H1 (cell line): ENCODE data around the gene CERT1. TPM values are rescaled to one million over a fixed set of nuclear protein-coding genes. Genes with fewer than 3 reads are reported as not detected.

Experiments used
- CTCF ChIA-PET: fragments of 300-600 bp; sonication (Branson Sonifier 250); formaldehyde crosslinking; loops from one replicate; lab custom pipeline; 2021; ENCODE audit not compliant: partially characterized antibody; lab: Charles Lee
- POLR2A ChIA-PET: fragments of 300-600 bp; sonication (Branson Sonifier 250); formaldehyde crosslinking; loops from one replicate; lab custom pipeline; 2021; ENCODE audit warnings: inconsistent platforms; ENCODE audit not compliant: partially characterized antibody; lab: Charles Lee
- DNase-seq, 2 experiments: peaks; one replicate each; pipeline versions ENCODE4 v3.0.0 to v3.0.0-alpha.2; 2010 to 2022; ENCODE audit warnings: low spot score in 2 of 2, low read depth in 1 of 2, mixed read lengths in 1 of 2
- FAIRE-seq: peaks from 2 replicates; lab custom pipeline; 2011; peaks lifted over from hg19 to GRCh38; lab: Jason Lieb, UNC
- H2AFZ ChIP-seq: 2 replicates; pipeline ENCODE4 v1.8.1; 2012; ENCODE audit warnings: low read length, inconsistent platforms
- H2AK5ac ChIP-seq: 2 replicates; pipeline ENCODE4 v1.6.1; 2013; ENCODE audit warnings: low read depth, low read length
- H2BK120ac ChIP-seq: replicated peaks from 2 replicates; pipeline ENCODE3; 2013; ENCODE audit warnings: low read depth, low read length, inconsistent platforms
- H2BK12ac ChIP-seq: 2 replicates; pipeline ENCODE4 v1.6.1; 2013; ENCODE audit warnings: low read depth, low read length
- H2BK15ac ChIP-seq: 2 replicates; pipeline ENCODE4 v1.6.1; 2013; ENCODE audit warnings: low read length
- H2BK20ac ChIP-seq: 2 replicates; pipeline ENCODE4 v1.6.1; 2013; ENCODE audit warnings: low read length
- H2BK5ac ChIP-seq: 2 replicates; pipeline ENCODE4 v1.6.1; 2013; ENCODE audit warnings: low read depth, low read length
- H3K14ac ChIP-seq: 2 replicates; pipeline ENCODE4 v1.6.1; 2013; ENCODE audit warnings: inconsistent platforms; ENCODE audit not compliant: insufficient read length
- H3K18ac ChIP-seq: 2 replicates; pipeline ENCODE4 v1.6.1; 2013; ENCODE audit warnings: low read length; ENCODE audit errors: extremely low read depth
- H3K23ac ChIP-seq: 2 replicates; pipeline ENCODE4 v1.6.1; 2013; ENCODE audit warnings: inconsistent platforms; ENCODE audit not compliant: insufficient read length
- H3K23me2 ChIP-seq: 2 replicates; pipeline ENCODE4 v1.6.1; 2013; ENCODE audit warnings: low read depth, low read length
- H3K27ac ChIP-seq: 2 replicates; pipeline ENCODE4 v1.6.1; 2011; ENCODE audit warnings: low read depth, low read length, inconsistent platforms
- H3K27me3 ChIP-seq, 4 experiments: replicated peaks in 1 of 4; 1 replicate in 1 of 4; 2 replicates in 3 of 4; pipeline versions ENCODE4 v1.6.1 to v1.8.1; 2011 to 2013; ENCODE audit warnings: low read length in 3 of 4, mild to moderate bottlenecking in 3 of 4, inconsistent platforms in 2 of 4, mixed read lengths in 2 of 4, moderate library complexity in 1 of 4; ENCODE audit not compliant: control insufficient read depth in 3 of 4, insufficient read depth in 3 of 4; ENCODE audit errors: extremely low read depth in 1 of 4
- H3K36me3 ChIP-seq, 4 experiments: 2 replicates each; pipeline versions ENCODE4 v1.6.1 to v1.8.1; 2011 to 2013; ENCODE audit warnings: mild to moderate bottlenecking in 4 of 4, low read length in 3 of 4, moderate library complexity in 2 of 4, control low read depth in 1 of 4, inconsistent platforms in 1 of 4; ENCODE audit not compliant: insufficient read depth in 4 of 4, control insufficient read depth in 2 of 4
- H3K4ac ChIP-seq: replicated peaks from 2 replicates; pipeline ENCODE3; 2013; ENCODE audit warnings: low read length, low read depth, mixed read lengths, inconsistent platforms; ENCODE audit not compliant: insufficient read length
- H3K4me1 ChIP-seq, 4 experiments: replicated peaks in 1 of 4; 1 replicate in 1 of 4; 2 replicates in 3 of 4; pipeline versions ENCODE4 v1.6.1 to v1.8.1; 2011 to 2013; ENCODE audit warnings: low read length in 3 of 4, inconsistent platforms in 2 of 4, mixed read lengths in 1 of 4; ENCODE audit not compliant: insufficient read depth in 4 of 4, control insufficient read depth in 3 of 4
- H3K4me2 ChIP-seq, 2 experiments: 2 replicates each; pipeline versions ENCODE4 v1.6.1 to v1.8.1; 2011 to 2013; ENCODE audit warnings: low read depth in 2 of 2, low read length in 2 of 2, control low read depth in 1 of 2, inconsistent platforms in 1 of 2, mild to moderate bottlenecking in 1 of 2; ENCODE audit not compliant: insufficient read depth in 1 of 2
- H3K4me3 ChIP-seq, 4 experiments: fragments of 200-600, 300-600 bp in 1 of 4; sonication (generic), shearing (Covaris generic), sonication (Bioruptor Twin) in 1 of 4; 2 replicates each; pipeline versions ENCODE4 v1.5.1 to v1.8.1; 2011 to 2016; ENCODE audit warnings: low read length in 4 of 4, low read depth in 3 of 4, control low read depth in 2 of 4, inconsistent platforms in 2 of 4, mild to moderate bottlenecking in 2 of 4, mixed read lengths in 1 of 4, moderate library complexity in 1 of 4; ENCODE audit not compliant: insufficient read depth in 2 of 4; ENCODE audit errors: extremely low read depth in 1 of 4
- H3K56ac ChIP-seq: replicated peaks from 2 replicates; pipeline ENCODE3; 2013; ENCODE audit warnings: low read depth, mild to moderate bottlenecking, mixed read lengths, low read length, inconsistent platforms; ENCODE audit not compliant: insufficient read length
- H3K79me1 ChIP-seq: 2 replicates; pipeline ENCODE4 v1.6.1; 2013; ENCODE audit warnings: low read depth, low read length, control low read depth
- H3K79me2 ChIP-seq, 2 experiments: 2 replicates each; pipeline versions ENCODE4 v1.6.1 to v1.8.1; 2012 to 2013; ENCODE audit warnings: low read length in 2 of 2, mild to moderate bottlenecking in 2 of 2, inconsistent platforms in 1 of 2; ENCODE audit not compliant: insufficient read depth in 2 of 2, control insufficient read depth in 1 of 2
- H3K9ac ChIP-seq, 4 experiments: replicated peaks in 1 of 4; 1 replicate in 1 of 4; 2 replicates in 3 of 4; pipeline versions ENCODE4 v1.6.1 to v1.8.1; 2011 to 2013; ENCODE audit warnings: low read depth in 3 of 4, low read length in 3 of 4, control low read depth in 2 of 4, mild to moderate bottlenecking in 2 of 4, moderate library complexity in 2 of 4, inconsistent platforms in 1 of 4; ENCODE audit errors: extremely low read depth in 1 of 4
- H3K9me3 ChIP-seq, 2 experiments: 2 replicates each; pipeline versions ENCODE4 v1.6.1 to v1.8.1; 2012 to 2013; ENCODE audit warnings: mild to moderate bottlenecking in 2 of 2, moderate library complexity in 2 of 2, control low read depth in 1 of 2, inconsistent platforms in 1 of 2, low read depth in 1 of 2, low read length in 1 of 2, mixed read lengths in 1 of 2; ENCODE audit not compliant: insufficient read depth in 2 of 2
- H4K20me1 ChIP-seq, 2 experiments: replicated peaks in 1 of 2; 2 replicates each; pipeline versions ENCODE3 to v1.8.1; 2011 to 2013; ENCODE audit warnings: inconsistent platforms in 2 of 2, low read length in 2 of 2, mild to moderate bottlenecking in 1 of 2; ENCODE audit not compliant: insufficient read depth in 2 of 2, control insufficient read depth in 1 of 2
- H4K5ac ChIP-seq: 2 replicates; pipeline ENCODE4 v1.6.1; 2013; ENCODE audit warnings: low read length, low read depth, mixed read lengths, inconsistent platforms; ENCODE audit not compliant: insufficient read length
- H4K8ac ChIP-seq: 2 replicates; pipeline ENCODE4 v1.8.0; 2013; ENCODE audit warnings: mild to moderate bottlenecking, moderate library complexity, low read length, inconsistent platforms; ENCODE audit not compliant: insufficient read depth; ENCODE audit errors: extremely low read depth
- H4K91ac ChIP-seq: replicated peaks from 2 replicates; pipeline ENCODE3; 2013; ENCODE audit warnings: low read length, mixed read lengths, inconsistent platforms; ENCODE audit not compliant: insufficient read length
- BACH1 ChIP-seq: IDR thresholded peaks from 2 replicates; pipeline ENCODE4 v1.6.1; 2012; ENCODE audit warnings: low read length, improper control_type of control experiment
- BRCA1 ChIP-seq: IDR thresholded peaks from 2 replicates; pipeline ENCODE4 v1.6.1; 2012; ENCODE audit warnings: low read depth, low read length, improper control_type of control experiment
- EZH2 ChIP-seq: fragments of 200-600 bp; sonication (generic); IDR thresholded peaks from 2 replicates; pipeline ENCODE4 v1.7.1; 2012; ENCODE audit warnings: low read depth, mild to moderate bottlenecking, moderate library complexity, low read length, inconsistent platforms; ENCODE audit not compliant: severe bottlenecking
- FOSL1 ChIP-seq: IDR thresholded peaks from 2 replicates; pipeline ENCODE4 v1.6.1; 2011; ENCODE audit warnings: mild to moderate bottlenecking, low read depth, low read length, moderate library complexity; ENCODE audit not compliant: insufficient read depth
- HDAC2 ChIP-seq, 2 experiments: fragments of 300-600 bp in 1 of 2; sonication (generic) in 1 of 2; IDR thresholded peaks; 2 replicates each; pipeline ENCODE4 v1.6.1; 2011 to 2012; ENCODE audit warnings: low read depth in 2 of 2, low read length in 2 of 2, mild to moderate bottlenecking in 2 of 2, moderate library complexity in 2 of 2, borderline replicate concordance in 1 of 2, inconsistent platforms in 1 of 2
- JUND ChIP-seq: IDR thresholded peaks from 2 replicates; pipeline ENCODE4 v1.6.1; 2011; ENCODE audit warnings: mild to moderate bottlenecking, improper control_type of control experiment, low read length
- MAFK ChIP-seq: IDR thresholded peaks from 2 replicates; pipeline ENCODE4 v1.6.1; 2012; ENCODE audit warnings: low read depth, mild to moderate bottlenecking, improper control_type of control experiment, low read length
- RFX5 ChIP-seq: IDR thresholded peaks from 2 replicates; pipeline ENCODE4 v1.6.1; 2011; ENCODE audit warnings: low read depth, low read length, improper control_type of control experiment, borderline replicate concordance
- SIN3A ChIP-seq, 2 experiments: IDR thresholded peaks in 1 of 2; conservative IDR thresholded peaks in 1 of 2; 2 replicates each; pipeline ENCODE4 v1.6.1; 2011 to 2012; ENCODE audit warnings: low read length in 2 of 2, improper control_type of control experiment in 1 of 2, low read depth in 1 of 2, mild to moderate bottlenecking in 1 of 2
- SIX5 ChIP-seq: IDR thresholded peaks from 2 replicates; pipeline ENCODE4 v1.6.1; 2011; ENCODE audit warnings: mild to moderate bottlenecking, low read depth, low read length
- SP1 ChIP-seq: IDR thresholded peaks from 2 replicates; pipeline ENCODE4 v1.6.1; 2011; ENCODE audit warnings: low read depth, low read length
- SUZ12 ChIP-seq: fragments of 200-600 bp; sonication (generic); IDR thresholded peaks from 2 replicates; pipeline ENCODE4 v1.6.1; 2012; ENCODE audit warnings: mild to moderate bottlenecking, inconsistent platforms, low read length, moderate library complexity, mixed read lengths
- TBP ChIP-seq: IDR thresholded peaks from 2 replicates; pipeline ENCODE4 v1.6.1; 2011; ENCODE audit warnings: low read depth, low read length, improper control_type of control experiment
- TCF12 ChIP-seq: IDR thresholded peaks from 2 replicates; pipeline ENCODE4 v1.6.1; 2011; ENCODE audit warnings: low read depth, mild to moderate bottlenecking, low read length
- WGBS, 2 experiments: shearing (Covaris generic) in 1 of 2; methylation state at CpG; one replicate each; pipeline versions ENCODE4 v1.1.6 to v1.1.7; 2013 to 2015; ENCODE audit warnings: low lambda C conversion rate in 2 of 2, mixed read lengths in 2 of 2, inconsistent platforms in 1 of 2, low coverage in 1 of 2, missing lambda C conversion rate in 1 of 2; ENCODE audit not compliant: insufficient replicate concordance in 2 of 2, insufficient coverage in 1 of 2, insufficient read length in 1 of 2; ENCODE audit errors: extremely low coverage in 1 of 2, missing lambda C conversion rate in 1 of 2; 5-methylcytosine and 5-hydroxymethylcytosine counted together
- polyA plus RNA-seq, 7 experiments: library from polyadenylated mRNA; depleted of rRNA in 3 of 7; stranded (reverse) in 5 of 7; unstranded in 2 of 7; fragments of >200 nt in 5 of 7; fragments of 200-250 nt in 2 of 7; gene quantifications; 1 replicate in 5 of 7; 2 replicates in 1 of 7; 4 replicates in 1 of 7; pipeline versions ENCODE4 v1.2.1 to v1.2.3, GENCODE V29; 2011 to 2013; ENCODE audit warnings: missing spikeins in 2 of 7, mixed read lengths in 2 of 7
- total RNA-seq: library from RNA; stranded (reverse); fragmentation: NEBNext Ultra II Directional; extraction: Animal tissue kit (Norgen Biotek cat#: 25700); gene quantifications from 2 replicates; pipeline ENCODE4 v1.2.1, GENCODE V29; 2021
- TF ChIP-seq, protein P1 (sequence below): IDR thresholded peaks from 2 replicates; pipeline ENCODE4 v1.6.1; 2012; ENCODE audit warnings: inconsistent platforms

Gene CERT1
- total and polyA plus RNA-seq, 2 of the 8 experiments (the other 6 are each of a cell fraction or from before 2014, with no cell fraction given): 7.8 to 55.3 TPM

- H3K27ac ChIP-seq: no peak overlapping the region
- 84% methylated on average over 4 of the region's 4 CpGs; no CpG with 5 or more reads in 1 of the 2 experiments for WGBS, 2 experiments
- H3K9ac ChIP-seq: no peak overlapping the region
- H4K5ac ChIP-seq: no peak overlapping the region
- POLR2A ChIA-PET: no interaction called here
- no peak overlapping the region for H3K4me3 ChIP-seq
- H2AFZ ChIP-seq: no peak overlapping the region
- no peak overlapping the region for H3K23ac ChIP-seq
- no peaks in the 10 kb centered on the region for H3K36me3 ChIP-seq
- H3K23me2 ChIP-seq: no peaks in the 10 kb centered on the region
- peak overlapping the region; percentile 54; the same call in 1 of the 2 replicates for H2BK12ac ChIP-seq
- H3K56ac ChIP-seq: no peak overlapping the region
- DNase-seq (no peak), FAIRE-seq (no peak)
- no peak overlapping the region for H3K4ac ChIP-seq
- CTCF ChIA-PET: no interaction called here
- H2AK5ac ChIP-seq: no peak overlapping the region
- no peak overlapping the region for H4K91ac ChIP-seq
- H3K14ac ChIP-seq: no peak overlapping the region
- no peak overlapping the region for H3K4me2 ChIP-seq
- no peak overlapping the region for H4K8ac ChIP-seq
- peaks cover 3 to 17% (median 10%) of the 10 kb centered on the region in 4 experiments; a peak in 5 of 7 replicates for H3K4me1 ChIP-seq
- peaks cover 11% of the 10 kb centered on the region for H3K79me1 ChIP-seq
- H2BK20ac ChIP-seq: no peak overlapping the region
- no peak overlapping the region for H3K18ac ChIP-seq
- H3K27me3 ChIP-seq: no peaks in the 10 kb centered on the region
- H3K9me3 ChIP-seq: no peaks in the 10 kb centered on the region
- H3K79me2 ChIP-seq: peaks cover 0 to 71% of the 10 kb centered on the region in 2 experiments; a peak in 2 of 4 replicates
- no peak overlapping the region for H2BK15ac ChIP-seq
- H2BK5ac ChIP-seq: no peak overlapping the region
- no peak overlapping the region for H2BK120ac ChIP-seq
- H4K20me1 ChIP-seq: peaks cover 2 to 4% of the 10 kb centered on the region in 2 experiments
- TF ChIP-seq EZH2 (no peak), SIX5 (no peak), SP1 (no peak), BACH1 (no peak), TCF12 (no peak), SUZ12 (no peak), TBP (no peak), MAFK (no peak), JUND (no peak), HDAC2 (IDR thresholded peaks at IDR 0.05; ENCODE audit: borderline replicate concordance in 1 of 2, low read depth in 2 of 2, low read length in 2 of 2) (no peak), FOSL1 (no peak), BRCA1 (no peak), SIN3A (conservative IDR thresholded peaks at IDR 0.05 in 1 of 2, IDR thresholded peaks at IDR 0.05 in 1 of 2; ENCODE audit: low read depth in 1 of 2, low read length in 2 of 2) (no peak), RFX5 (no peak)
- TF ChIP-seq, protein P1, sequence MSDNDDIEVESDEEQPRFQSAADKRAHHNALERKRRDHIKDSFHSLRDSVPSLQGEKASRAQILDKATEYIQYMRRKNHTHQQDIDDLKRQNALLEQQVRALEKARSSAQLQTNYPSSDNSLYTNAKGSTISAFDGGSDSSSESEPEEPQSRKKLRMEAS: no peak
Measured at GRCh38 chr5:75481024-75481423, 30.4 kb downstream of the CERT1 start.
